ENCODE measurements around the gene IFNGR2.

DNA sequence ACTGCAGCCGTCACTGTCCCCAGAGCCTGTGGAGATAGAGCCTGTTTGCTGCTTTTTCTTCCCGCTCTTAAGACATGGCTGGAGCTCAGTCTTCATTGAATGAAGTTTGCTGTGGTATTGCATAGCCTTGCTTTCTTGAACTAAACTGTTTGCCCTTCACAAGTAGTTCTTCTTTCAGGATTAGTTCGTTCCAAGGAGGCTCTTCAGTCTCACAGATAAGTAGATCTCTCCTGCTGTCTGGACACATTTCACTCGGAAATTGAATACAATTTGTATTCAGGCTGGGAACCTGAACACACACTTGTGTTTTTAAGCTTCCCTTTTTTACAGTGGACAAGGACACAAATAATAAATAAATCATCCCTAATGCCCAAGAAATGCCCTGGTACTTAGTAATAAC, 43.8 kb upstream of the IFNGR2 start:
- no peak for TF ChIP-seq EZH2 (IDR thresholded peaks at IDR 0.05; ENCODE audit: borderline replicate concordance, insufficient read depth, low read depth, low read length, poor library complexity, severe bottlenecking)
- no peak for TF ChIP-seq CTCF (IDR thresholded peaks at IDR 0.05)

Data from B cell (primary cell).